GM23338 (cell line): ENCODE results near the gene SLAMF8. TPM values are rescaled to one million over a fixed set of nuclear protein-coding genes. Genes with fewer than 3 reads are reported as not detected.

ENCODE experiments used
- ATAC-seq: fragments of 200-7000 bp; cut with Tn5 transposase; 3 replicates; pipeline ENCODE4 v1.9.1; 2020
- DNase-seq: peaks from one replicate; pipeline ENCODE4 v3.0.0-alpha.2; 2015; ENCODE audit warnings: low spot score
- H2AFZ ChIP-seq: fragments of 200-600 bp; sonication (generic); 2 replicates; pipeline ENCODE4 v1.8.0; 2016; ENCODE audit warnings: antibody characterized with exemption, mild to moderate bottlenecking, moderate library complexity
- H3F3A ChIP-seq: fragments of 200-600 bp; sonication (generic); replicated peaks from 2 replicates; pipeline ENCODE4 v1.8.0; 2017; ENCODE audit warnings: antibody characterized with exemption, mixed run types, low read depth
- H3K27ac ChIP-seq: fragments of 200-600 bp; sonication (generic); 2 replicates; pipeline ENCODE4 v1.6.1; 2016; ENCODE audit warnings: low read depth
- H3K27me3 ChIP-seq: fragments of 200-600 bp; sonication (generic); 2 replicates; pipeline ENCODE4 v1.8.0; 2016; ENCODE audit warnings: mild to moderate bottlenecking, mixed run types, moderate library complexity; ENCODE audit not compliant: insufficient read depth
- H3K36me3 ChIP-seq: fragments of 200-600 bp; sonication (generic); 2 replicates; pipeline ENCODE4 v1.8.0; 2016; ENCODE audit warnings: mild to moderate bottlenecking; ENCODE audit not compliant: insufficient read depth
- H3K4me1 ChIP-seq: fragments of 200-600 bp; sonication (generic); 2 replicates; pipeline ENCODE4 v1.8.0; 2016; ENCODE audit warnings: mild to moderate bottlenecking, moderate library complexity; ENCODE audit not compliant: insufficient read depth
- H3K4me2 ChIP-seq: fragments of 200-600 bp; sonication (generic); 2 replicates; pipeline ENCODE4 v1.7.1; 2017; ENCODE audit warnings: mixed run types
- H3K4me3 ChIP-seq: fragments of 200-600 bp; sonication (generic); 2 replicates; pipeline ENCODE4 v1.6.1; 2016; ENCODE audit warnings: mixed run types
- H3K79me2 ChIP-seq: fragments of 200-600 bp; sonication (generic); replicated peaks from 2 replicates; pipeline ENCODE4 v1.8.0; 2017; ENCODE audit warnings: mild to moderate bottlenecking; ENCODE audit not compliant: insufficient read depth
- H3K9me2 ChIP-seq: fragments of 200-600 bp; sonication (generic); 2 replicates; pipeline ENCODE4 v1.8.0; 2017; ENCODE audit not compliant: insufficient read depth
- H4K20me1 ChIP-seq: fragments of 200-600 bp; sonication (generic); replicated peaks from 2 replicates; pipeline ENCODE4 v1.8.0; 2017; ENCODE audit warnings: mild to moderate bottlenecking; ENCODE audit not compliant: insufficient read depth
- H3K27ac Mint-ChIP-seq: 2 replicates; pipeline ENCODE4 v1.8.0; 2020; ENCODE audit warnings: inconsistent platforms, mild to moderate bottlenecking, moderate library complexity, mixed read lengths
- H3K27me3 Mint-ChIP-seq: 3 replicates; pipeline ENCODE4 v1.8.0; 2022; ENCODE audit warnings: low read depth, mild to moderate bottlenecking, moderate library complexity, mixed read lengths, inconsistent platforms; ENCODE audit not compliant: insufficient read depth, poor library complexity
- H3K36me3 Mint-ChIP-seq: 3 replicates; pipeline ENCODE4 v1.8.0; 2021; ENCODE audit warnings: low read depth, mild to moderate bottlenecking, inconsistent platforms, moderate library complexity, mixed read lengths
- H3K4me1 Mint-ChIP-seq: 3 replicates; pipeline ENCODE4 v1.8.0; 2020; ENCODE audit warnings: mild to moderate bottlenecking, inconsistent platforms, mixed read lengths
- H3K4me3 Mint-ChIP-seq: 3 replicates; pipeline ENCODE4 v1.8.0; 2021; ENCODE audit warnings: moderate library complexity, mild to moderate bottlenecking, inconsistent platforms, mixed read lengths
- H3K9me3 Mint-ChIP-seq: 3 replicates; pipeline ENCODE4 v1.8.0; 2020; ENCODE audit warnings: moderate library complexity, mild to moderate bottlenecking, inconsistent platforms, mixed read lengths
- CTCF ChIP-seq, 2 experiments: fragments of 200-600 bp in 1 of 2; sonication (generic) in 1 of 2; conservative IDR thresholded peaks; 2 replicates each; pipeline versions ENCODE4 v1.5.1 to v1.6.1; 2016 to 2017; ENCODE audit warnings: antibody characterized with exemption in 2 of 2, low read depth in 2 of 2, mild to moderate bottlenecking in 2 of 2, moderate library complexity in 1 of 2
- EZH2 ChIP-seq: fragments of 200-600 bp; sonication (generic); IDR thresholded peaks from one replicate; pipeline ENCODE4 v1.8.0; 2017; ENCODE audit warnings: antibody characterized with exemption, mild to moderate bottlenecking, low read depth; ENCODE audit not compliant: unreplicated experiment
- EZH2phosphoT487 ChIP-seq: fragments of 200-600 bp; sonication (generic); IDR thresholded peaks from one replicate; pipeline ENCODE4 v1.8.1; 2018; ENCODE audit warnings: antibody characterized with exemption; ENCODE audit not compliant: unreplicated experiment
- JUNB ChIP-seq: IDR thresholded peaks from one replicate; pipeline ENCODE4 v1.6.1; 2016; ENCODE audit warnings: antibody characterized with exemption; ENCODE audit not compliant: unreplicated experiment
- NANOG ChIP-seq: IDR thresholded peaks from 2 replicates; pipeline ENCODE4 v1.6.1; 2016; ENCODE audit warnings: antibody characterized with exemption, borderline replicate concordance
- POLR2AphosphoS5 ChIP-seq: IDR thresholded peaks from 2 replicates; pipeline ENCODE4 v1.6.1; 2016; ENCODE audit warnings: antibody characterized with exemption, low read depth
- ZNF114 ChIP-seq: fragments of 250-450 bp; sonication (Bioruptor Pico); IDR thresholded peaks from 2 replicates; pipeline ENCODE4 v1.5.0; 2020; ENCODE audit warnings: mild to moderate bottlenecking, moderate library complexity
- ZNF331 ChIP-seq: fragments of 250-450 bp; sonication (Bioruptor Pico); IDR thresholded peaks from 2 replicates; pipeline ENCODE4 v1.5.0; 2020; ENCODE audit warnings: low read depth, mild to moderate bottlenecking, moderate library complexity
- ZNF462 ChIP-seq: fragments of 250-450 bp; sonication (Bioruptor Pico); IDR thresholded peaks from 2 replicates; pipeline ENCODE4 v1.5.0; 2020; ENCODE audit warnings: mild to moderate bottlenecking, moderate library complexity
- polyA plus RNA-seq: library from polyadenylated mRNA; unstranded; fragments of >200 nt; fragmentation: Nextera tagmentation; extraction: Ambion mirVana; gene quantifications from 2 replicates; pipeline ENCODE4 v1.2.1, GENCODE V29; 2016
- total RNA-seq: library from RNA; depleted of rRNA; stranded (reverse); fragments of >200 nt; shearing (Covaris generic); gene quantifications from 2 replicates; pipeline ENCODE4 v1.2.3, GENCODE V29; 2014

Gene SLAMF8
- total and polyA plus RNA-seq, 2 experiments from 2014 or later: not detected

GRCh38 chr1:159864262-159864661, 37.6 kb downstream of the SLAMF8 start:
- Mint-ChIP-seq H3K4me3 (no peak overlapping the region), H3K4me1 (peaks cover 7% of the 10 kb centered on the region; the same call in 2 of the 3 replicates), H3K36me3 (no peaks in the 10 kb centered on the region), H3K27ac (no peak overlapping the region), H3K9me3 (no peaks in the 10 kb centered on the region; the same call in 2 of the 3 replicates), H3K27me3 (peaks cover 10% of the 10 kb centered on the region)
- TF ChIP-seq NANOG (no peak), ZNF114 (no peak), ZNF462 (CRISPR knock-in tag) (no peak), POLR2AphosphoS5 (no peak), EZH2 (no peak), CTCF (conservative IDR thresholded peaks at IDR 0.05; ENCODE audit: low read depth in 2 of 2) (no peak), ZNF331 (no peak), EZH2phosphoT487 (no peak), JUNB (no peak)
- H2AFZ ChIP-seq: no peak overlapping the region
- H3F3A ChIP-seq: no peaks in the 10 kb centered on the region
- H3K4me1 ChIP-seq: no peaks in the 10 kb centered on the region
- H3K9me2 ChIP-seq: no peaks in the 10 kb centered on the region
- no peaks in the 10 kb centered on the region for H4K20me1 ChIP-seq
- DNase-seq (no peak), ATAC-seq (no peak)
- no peaks in the 10 kb centered on the region for H3K27me3 ChIP-seq
- no peak overlapping the region for H3K4me2 ChIP-seq
- no peaks in the 10 kb centered on the region for H3K79me2 ChIP-seq
- H3K36me3 ChIP-seq: no peaks in the 10 kb centered on the region; the same call in 1 of the 2 replicates
- H3K4me3 ChIP-seq: no peak overlapping the region
- no peak overlapping the region for H3K27ac ChIP-seq
